K562 (cell line): ENCODE data around the gene TMEM53. TPM values are rescaled to one million over a fixed set of nuclear protein-coding genes. Genes with fewer than 3 reads are reported as not detected.

ENCODE experiments used
- ARNT ChIP-seq, 2 experiments: fragments of 450-650 bp; IDR thresholded peaks; 2 replicates each; pipeline ENCODE4 v1.6.1; 2016; ENCODE audit warnings: mild to moderate bottlenecking in 1 of 2
- BCOR ChIP-seq: fragments of 450-650 bp; IDR thresholded peaks from 2 replicates; pipeline ENCODE4 v1.6.1; 2016
- CUX1 ChIP-seq: fragments of 200-800 bp; sonication (Bioruptor generic); IDR thresholded peaks from 2 replicates; pipeline ENCODE4 v1.6.1; 2016; ENCODE audit warnings: missing genetic modification characterization, missing compliant biosample characterization
- HMGN3 ChIP-seq: IDR thresholded peaks from 2 replicates; pipeline ENCODE4 v1.6.1; 2011; ENCODE audit warnings: borderline replicate concordance, low read depth, mild to moderate bottlenecking, mixed read lengths, low read length; ENCODE audit not compliant: insufficient read length; ENCODE audit errors: extremely low read depth
- MCM7 ChIP-seq, 2 experiments: fragments of 450-650 bp; IDR thresholded peaks; 2 replicates each; pipeline ENCODE4 v1.6.1; 2016 to 2018
- MYBL2 ChIP-seq, 2 experiments: fragments of 450-650 bp in 1 of 2; sonication (generic) in 1 of 2; formaldehyde crosslinking in 1 of 2; IDR thresholded peaks; 2 replicates each; pipeline versions ENCODE4 v1.6.1 to v1.8.1; 2017 to 2022; ENCODE audit warnings: borderline replicate concordance in 1 of 2, inconsistent platforms in 1 of 2, low read depth in 1 of 2, mild to moderate bottlenecking in 1 of 2, missing genetic modification reagents in 1 of 2, moderate library complexity in 1 of 2
- NFE2L1 ChIP-seq: fragments of 450-650 bp; IDR thresholded peaks from 2 replicates; pipeline ENCODE4 v1.6.1; 2016; ENCODE audit warnings: missing genetic modification characterization, low read depth, mild to moderate bottlenecking, missing compliant biosample characterization, moderate library complexity, borderline replicate concordance
- SMAD2 ChIP-seq: fragments of 150-350 bp; IDR thresholded peaks from 2 replicates; pipeline ENCODE4 v1.6.1; 2014; ENCODE audit warnings: low read depth, mild to moderate bottlenecking, low read length
- TCF7 ChIP-seq: sonication (generic); IDR thresholded peaks from 2 replicates; pipeline ENCODE4 v1.6.1; 2016; ENCODE audit warnings: antibody characterized with exemption, borderline replicate concordance
- TEAD4 ChIP-seq, 2 experiments: sonication (generic) in 1 of 2; formaldehyde crosslinking in 1 of 2; IDR thresholded peaks; 2 replicates each; pipeline versions ENCODE4 v1.6.1 to v1.8.0; 2012 to 2022; ENCODE audit warnings: borderline replicate concordance in 1 of 2, inconsistent platforms in 1 of 2, low read length in 1 of 2, mild to moderate bottlenecking in 1 of 2, missing genetic modification reagents in 1 of 2
- TRIM24 ChIP-seq, 2 experiments: fragments of 450-650 bp; IDR thresholded peaks; 2 replicates each; pipeline ENCODE4 v1.6.1; 2016
- ZFP36 ChIP-seq: fragments of 150-350 bp; IDR thresholded peaks from 2 replicates; pipeline ENCODE4 v1.6.1; 2018; ENCODE audit warnings: low read length, low read depth; ENCODE audit not compliant: partially characterized antibody
- polyA plus RNA-seq, 8 experiments: library from polyadenylated mRNA; depleted of rRNA in 4 of 8; stranded (reverse) in 5 of 8; unstranded in 3 of 8; fragments of >200 nt; fragmentation: Nextera tagmentation in 2 of 8; fragmentation: Illumina TruSeq in 1 of 8; extraction: Ambion mirVana in 2 of 8; extraction: Trizol in 1 of 8; gene quantifications; 2 replicates each; pipeline versions ENCODE4 v1.2.1 to v1.2.3, GENCODE V29; 2011 to 2014; ENCODE audit warnings: inconsistent platforms in 1 of 8, missing spikeins in 1 of 8
- total RNA-seq, 7 experiments: library from RNA; depleted of rRNA in 6 of 7; stranded (reverse); fragments of >200 nt in 6 of 7; fragmentation: Illumina TruSeq in 2 of 7; extraction: Trizol in 2 of 7; gene quantifications; 2 replicates each; pipeline versions ENCODE4 v1.2.1 to v1.2.3, GENCODE V29; 2011 to 2021; ENCODE audit warnings: low replicate concordance in 1 of 7
- TF ChIP-seq, protein P1 (sequence below): sonication (generic); formaldehyde crosslinking; IDR thresholded peaks from 2 replicates; pipeline ENCODE4 v1.8.1; 2023; ENCODE audit warnings: mild to moderate bottlenecking, missing genetic modification reagents
- TF ChIP-seq, protein P2 (sequence below): fragments of 450-650 bp; IDR thresholded peaks from 2 replicates; pipeline ENCODE4 v1.6.1; 2017; ENCODE audit warnings: antibody characterized with exemption, mild to moderate bottlenecking

TMEM53 gene
- total and polyA plus RNA-seq, 9 of the 15 experiments (the other 6 are each of a cell fraction or from before 2014, with no cell fraction given), result 0.23 to 3.7 (median 2.0) TPM

GRCh38 chr1:44637702-44638411 is 36.4 kb downstream of the TMEM53 start (continued):
- TF ChIP-seq NFE2L1 (tag) (no peak), ZFP36 (no peak), CUX1 (CRISPR knock-in tag) (peak; percentile 70; the same call in 1 of the 2 replicates), TRIM24 (IDR thresholded peaks at IDR 0.05) (peak; percentile 62 to 69; a peak in 3 of 4 replicates), SMAD2 (no peak), MYBL2 (IDR thresholded peaks at IDR 0.05; ENCODE audit: low read depth) (no peak), MYBL2 (CRISPR knock-in tag; IDR thresholded peaks at IDR 0.05; ENCODE audit: borderline replicate concordance) (no peak), HMGN3 (peak; percentile 90), MCM7 (IDR thresholded peaks at IDR 0.05) (no peak), TEAD4 (IDR thresholded peaks at IDR 0.05; ENCODE audit: low read length) (peak; percentile 81), TEAD4 (CRISPR knock-in tag; IDR thresholded peaks at IDR 0.05; ENCODE audit: borderline replicate concordance) (no peak), BCOR (peak; percentile 77; the same call in 1 of the 2 replicates), TCF7 (0 out of 2 replicates have a peak, but pooled peaks have one; percentile 15), ARNT (IDR thresholded peaks at IDR 0.05) (0 out of 4 replicates have a peak, but pooled peaks of 1 of the 2 experiments have one; percentile 22)
- TF ChIP-seq, protein P1, sequence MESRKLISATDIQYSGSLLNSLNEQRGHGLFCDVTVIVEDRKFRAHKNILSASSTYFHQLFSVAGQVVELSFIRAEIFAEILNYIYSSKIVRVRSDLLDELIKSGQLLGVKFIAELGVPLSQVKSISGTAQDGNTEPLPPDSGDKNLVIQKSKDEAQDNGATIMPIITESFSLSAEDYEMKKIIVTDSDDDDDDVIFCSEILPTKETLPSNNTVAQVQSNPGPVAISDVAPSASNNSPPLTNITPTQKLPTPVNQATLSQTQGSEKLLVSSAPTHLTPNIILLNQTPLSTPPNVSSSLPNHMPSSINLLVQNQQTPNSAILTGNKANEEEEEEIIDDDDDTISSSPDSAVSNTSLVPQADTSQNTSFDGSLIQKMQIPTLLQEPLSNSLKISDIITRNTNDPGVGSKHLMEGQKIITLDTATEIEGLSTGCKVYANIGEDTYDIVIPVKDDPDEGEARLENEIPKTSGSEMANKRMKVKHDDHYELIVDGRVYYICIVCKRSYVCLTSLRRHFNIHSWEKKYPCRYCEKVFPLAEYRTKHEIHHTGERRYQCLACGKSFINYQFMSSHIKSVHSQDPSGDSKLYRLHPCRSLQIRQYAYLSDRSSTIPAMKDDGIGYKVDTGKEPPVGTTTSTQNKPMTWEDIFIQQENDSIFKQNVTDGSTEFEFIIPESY (CRISPR knock-in tag), result 0 out of 2 replicates have a peak, but pooled peaks have one; percentile 22
- TF ChIP-seq, protein P2, sequence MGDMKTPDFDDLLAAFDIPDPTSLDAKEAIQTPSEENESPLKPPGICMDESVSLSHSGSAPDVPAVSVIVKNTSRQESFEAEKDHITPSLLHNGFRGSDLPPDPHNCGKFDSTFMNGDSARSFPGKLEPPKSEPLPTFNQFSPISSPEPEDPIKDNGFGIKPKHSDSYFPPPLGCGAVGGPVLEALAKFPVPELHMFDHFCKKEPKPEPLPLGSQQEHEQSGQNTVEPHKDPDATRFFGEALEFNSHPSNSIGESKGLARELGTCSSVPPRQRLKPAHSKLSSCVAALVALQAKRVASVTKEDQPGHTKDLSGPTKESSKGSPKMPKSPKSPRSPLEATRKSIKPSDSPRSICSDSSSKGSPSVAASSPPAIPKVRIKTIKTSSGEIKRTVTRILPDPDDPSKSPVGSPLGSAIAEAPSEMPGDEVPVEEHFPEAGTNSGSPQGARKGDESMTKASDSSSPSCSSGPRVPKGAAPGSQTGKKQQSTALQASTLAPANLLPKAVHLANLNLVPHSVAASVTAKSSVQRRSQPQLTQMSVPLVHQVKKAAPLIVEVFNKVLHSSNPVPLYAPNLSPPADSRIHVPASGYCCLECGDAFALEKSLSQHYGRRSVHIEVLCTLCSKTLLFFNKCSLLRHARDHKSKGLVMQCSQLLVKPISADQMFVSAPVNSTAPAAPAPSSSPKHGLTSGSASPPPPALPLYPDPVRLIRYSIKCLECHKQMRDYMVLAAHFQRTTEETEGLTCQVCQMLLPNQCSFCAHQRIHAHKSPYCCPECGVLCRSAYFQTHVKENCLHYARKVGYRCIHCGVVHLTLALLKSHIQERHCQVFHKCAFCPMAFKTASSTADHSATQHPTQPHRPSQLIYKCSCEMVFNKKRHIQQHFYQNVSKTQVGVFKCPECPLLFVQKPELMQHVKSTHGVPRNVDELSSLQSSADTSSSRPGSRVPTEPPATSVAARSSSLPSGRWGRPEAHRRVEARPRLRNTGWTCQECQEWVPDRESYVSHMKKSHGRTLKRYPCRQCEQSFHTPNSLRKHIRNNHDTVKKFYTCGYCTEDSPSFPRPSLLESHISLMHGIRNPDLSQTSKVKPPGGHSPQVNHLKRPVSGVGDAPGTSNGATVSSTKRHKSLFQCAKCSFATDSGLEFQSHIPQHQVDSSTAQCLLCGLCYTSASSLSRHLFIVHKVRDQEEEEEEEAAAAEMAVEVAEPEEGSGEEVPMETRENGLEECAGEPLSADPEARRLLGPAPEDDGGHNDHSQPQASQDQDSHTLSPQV, result peak; percentile 46; the same call in 1 of the 2 replicates
